Panc1 (cell line): ENCODE measurements around the gene ROGDI. TPM values are rescaled to one million over a fixed set of nuclear protein-coding genes. Genes with fewer than 3 reads are reported as not detected.
A peak's percentile ranks its signal among the peaks of the same experiment; 100 is the strongest.

Experiments
- ATAC-seq: fragments of 200-7000 bp; cut with Tn5 transposase; 2 replicates; pipeline ENCODE4 v1.9.1; 2020; ENCODE audit warnings: mild to moderate bottlenecking, moderate library complexity
- BruUV-seq: library from RNA; stranded (reverse); fragments of 400-500 nt; replicated peaks from 2 replicates; lab custom pipeline; 2021; lab: Mats Ljungman, UMichigan
- CTCF ChIA-PET: fragments of 300-600 bp; sonication (Branson Sonifier 250); formaldehyde crosslinking; loops from one replicate; lab custom pipeline; 2022; ENCODE audit warnings: antibody characterized with exemption; lab: Charles Lee
- POLR2A ChIA-PET: fragments of 300-600 bp; sonication (Branson Sonifier 250); formaldehyde crosslinking; loops from one replicate; lab custom pipeline; 2022; ENCODE audit warnings: antibody characterized with exemption; lab: Charles Lee
- DNase-seq: peaks from one replicate; pipeline ENCODE4 v3.0.0-alpha.2; 2010; ENCODE audit warnings: low read depth, low spot score
- H3K27ac ChIP-seq: 2 replicates; pipeline ENCODE4 v1.5.1; 2011; ENCODE audit warnings: mild to moderate bottlenecking, low read length, inconsistent platforms
- H3K27me3 ChIP-seq: fragments of 200-500 bp; sonication (Bioruptor generic); 2 replicates; pipeline ENCODE4 v1.6.0; 2014; ENCODE audit warnings: low read length, inconsistent platforms; ENCODE audit not compliant: control insufficient read depth, insufficient read depth
- H3K36me3 ChIP-seq: fragments of 200-500 bp; sonication (Bioruptor generic); 2 replicates; pipeline ENCODE4 v1.5.1; 2014; ENCODE audit warnings: inconsistent platforms, mild to moderate bottlenecking, low read length, moderate library complexity; ENCODE audit not compliant: control insufficient read depth, insufficient read depth
- H3K4me1 ChIP-seq: 2 replicates; pipeline ENCODE4 v1.5.1; 2011; ENCODE audit warnings: inconsistent platforms, mild to moderate bottlenecking, low read length, moderate library complexity; ENCODE audit not compliant: control insufficient read depth, insufficient read depth
- H3K4me3 ChIP-seq, 2 experiments: 2 replicates each; pipeline ENCODE4 v1.5.1; 2011 to 2012; ENCODE audit warnings: low read depth in 2 of 2, low read length in 2 of 2, mild to moderate bottlenecking in 2 of 2, inconsistent platforms in 1 of 2, moderate library complexity in 1 of 2
- H3K9me3 ChIP-seq: fragments of 200-500 bp; sonication (Bioruptor generic); 2 replicates; pipeline ENCODE4 v1.5.1; 2014; ENCODE audit warnings: low read depth, mild to moderate bottlenecking, inconsistent platforms, low read length, moderate library complexity; ENCODE audit not compliant: control insufficient read depth, insufficient read depth
- CTCF ChIP-seq: fragments of 450-650 bp; IDR thresholded peaks from 2 replicates; pipeline ENCODE4 v1.5.1; 2017; ENCODE audit warnings: mild to moderate bottlenecking
- POLR2AphosphoS5 ChIP-seq: IDR thresholded peaks from 2 replicates; pipeline ENCODE4 v1.6.1; 2012; ENCODE audit warnings: mild to moderate bottlenecking, low read depth, low read length, moderate library complexity
- REST ChIP-seq, 2 experiments: IDR thresholded peaks; 2 replicates each; pipeline ENCODE4 v1.6.1; 2011 to 2012; ENCODE audit warnings: low read depth in 2 of 2, control low read depth in 1 of 2, low read length in 1 of 2, mild to moderate bottlenecking in 1 of 2, moderate library complexity in 1 of 2; ENCODE audit not compliant: insufficient read depth in 1 of 2
- SIN3A ChIP-seq: IDR thresholded peaks from 2 replicates; pipeline ENCODE4 v1.6.1; 2012; ENCODE audit warnings: low read depth, mild to moderate bottlenecking, low read length, moderate library complexity, borderline replicate concordance; ENCODE audit not compliant: insufficient read depth
- TCF7L2 ChIP-seq: IDR thresholded peaks from 2 replicates; pipeline ENCODE4 v1.6.1; 2011; ENCODE audit warnings: mild to moderate bottlenecking, low read depth, low read length, inconsistent platforms
- in situ Hi-C: cut with HindIII; loops from 2 replicates; pipeline ENCODE4 v1.10.0; 2016; ENCODE audit warnings: low sequenced_read_pairs, low pct_unique_long_range_greater_than_20kb
- intact Hi-C: fragments of 100-400 bp; cut with micrococcal nuclease; formaldehyde crosslinking; loops from one replicate; pipeline ENCODE4 v1.10.0; 2022; ENCODE audit not compliant: unreplicated experiment
- total RNA-seq: library from RNA; stranded (reverse); gene quantifications from one replicate; pipeline ENCODE4 v1.2.1, GENCODE V29; 2021; ENCODE audit not compliant: unreplicated experiment

The ROGDI gene
- total RNA-seq, 1 experiment from 2014 or later = 31.9 TPM

GRCh38 chr16:4802659-4803287 lies 340 bp upstream of the ROGDI start:
- intact Hi-C loops (no loop called here), in situ Hi-C loops (no loop called here)
- ChIA-PET POLR2A (no interaction called here), CTCF (interaction anchor here (0.7 kb wide), 1 partner anchor 134 kb away, joined by 3 read pairs; no protein-coding TSS in a partner anchor)
- ATAC-seq = peak; percentile 94
- no TSS peak for BruUV-seq
- TF ChIP-seq REST (IDR thresholded peaks at IDR 0.05; ENCODE audit: insufficient read depth in 1 of 2, low read depth in 2 of 2, low read length in 1 of 2) (no peak), POLR2AphosphoS5 (peak; percentile 39; the same call in 1 of the 2 replicates)
- Histone ChIP-seq H3K9me3 (no peaks in the 10 kb centered on the region), H3K27ac (peak overlapping the region; percentile 85), H3K4me1 (peaks cover 27% of the 10 kb centered on the region), H3K4me3 (peak overlapping the region; percentile 66 to 70), H3K36me3 (no peaks in the 10 kb centered on the region), H3K27me3 (no peaks in the 10 kb centered on the region)
- DNase-seq = peak; percentile 58

- TF ChIP-seq TCF7L2 = no peak
- TF ChIP-seq REST (IDR thresholded peaks at IDR 0.05; ENCODE audit: insufficient read depth in 1 of 2, low read depth in 2 of 2, low read length in 1 of 2) = no peak
- no peak for TF ChIP-seq CTCF
- TF ChIP-seq SIN3A = no peak
- no peak for TF ChIP-seq POLR2AphosphoS5
- H3K27ac ChIP-seq = peak overlapping the region; percentile 81
- intact Hi-C loops = no loop called here
- in situ Hi-C loops = no loop called here
- POLR2A ChIA-PET = no interaction called here
- H3K36me3 ChIP-seq = no peaks in the 10 kb centered on the region
- CTCF ChIA-PET = no interaction called here
- peak overlapping the region; percentile 66 to 70 for H3K4me3 ChIP-seq
- no peak for DNase-seq
- H3K9me3 ChIP-seq = no peaks in the 10 kb centered on the region
- ATAC-seq = no peak
- BruUV-seq = no TSS peak
- peaks cover 27% of the 10 kb centered on the region for H3K4me1 ChIP-seq
- no peaks in the 10 kb centered on the region for H3K27me3 ChIP-seq
These were observed 1.1 kb downstream of the ROGDI start for GRCh38 chr16:4801051-4801961.
